CD4-positive, alpha-beta T cell treated with Interleukin-21 for 1 hour (primary cell): ENCODE results near the gene ACER2.

Source experiments
- DNase-seq: peaks from one replicate; pipeline ENCODE4 v3.0.0-alpha.2; 2020

The ACER2 gene

GRCh38 chr9:19456996-19457692, 48.3 kb downstream of the ACER2 start:
- DNase-seq: peak; percentile 73

GRCh38 chr9:19457693-19458009, 48.8 kb downstream of the ACER2 start:
- no peak for DNase-seq

GRCh38 chr9:19460243-19460642, 51.4 kb downstream of the ACER2 start:
- DNase-seq: no peak

GRCh38 chr9:19461135-19461534, 52.3 kb downstream of the ACER2 start:
- DNase-seq: no peak

- DNase-seq: no peak
Measured at GRCh38 chr9:19464061-19464763, 55.4 kb downstream of the ACER2 start.

- peak; percentile 74 for DNase-seq
Measured at GRCh38 chr9:19464764-19465585, 56.2 kb downstream of the ACER2 start.

GRCh38 chr9:19465586-19466279, 56.9 kb downstream of the ACER2 start:
- no peak for DNase-seq

GRCh38 chr9:19466280-19466639, 57.5 kb downstream of the ACER2 start:
- DNase-seq: no peak

- no peak for DNase-seq
Measured at GRCh38 chr9:19469271-19469670, 60.5 kb downstream of the ACER2 start.

- DNase-seq: no peak
Measured at GRCh38 chr9:19470567-19470966, 61.8 kb downstream of the ACER2 start.

GRCh38 chr9:19470981-19471650, 62.3 kb downstream of the ACER2 start:
- no peak for DNase-seq

- peak; percentile 37 for DNase-seq
Measured at GRCh38 chr9:19471737-19472648, 63.2 kb downstream of the ACER2 start.

GRCh38 chr9:19473605-19474004, 64.8 kb downstream of the ACER2 start:
- DNase-seq: no peak

- no peak for DNase-seq
Measured at GRCh38 chr9:19479874-19480273, 71.1 kb downstream of the ACER2 start.

- DNase-seq: no peak
Measured at GRCh38 chr9:19480345-19480744, 71.5 kb downstream of the ACER2 start.

- no peak for DNase-seq
Measured at GRCh38 chr9:19481121-19481870, 72.5 kb downstream of the ACER2 start.

- no peak for DNase-seq
Measured at GRCh38 chr9:19481971-19482404, 73.2 kb downstream of the ACER2 start.

GRCh38 chr9:19484699-19485098, 75.9 kb downstream of the ACER2 start:
- DNase-seq: no peak

- DNase-seq: no peak
Measured at GRCh38 chr9:19485193-19485592, 76.4 kb downstream of the ACER2 start.

GRCh38 chr9:19486803-19487202, 78.0 kb downstream of the ACER2 start:
- DNase-seq: no peak

GRCh38 chr9:19488721-19489120, 79.9 kb downstream of the ACER2 start:
- no peak for DNase-seq
